Chondrocyte (in vitro differentiated cells): ENCODE measurements around the gene ANTXR1. TPM values are rescaled to one million over a fixed set of nuclear protein-coding genes. Genes with fewer than 3 reads are reported as not detected.
A peak's percentile ranks its signal among the peaks of the same experiment; 100 is the strongest.

ENCODE experiments used
- DNase-seq: peaks from one replicate; pipeline ENCODE4 v3.0.0; 2021; ENCODE audit warnings: mixed read lengths, low spot score
- H3K27ac Mint-ChIP-seq: one replicate; pipeline ENCODE4 v1.8.0; 2021; ENCODE audit warnings: mild to moderate bottlenecking, moderate library complexity, mixed read lengths; ENCODE audit not compliant: unreplicated experiment
- H3K27me3 Mint-ChIP-seq: 2 replicates; pipeline ENCODE4 v1.8.0; 2021; ENCODE audit warnings: low read depth, mixed read lengths
- H3K36me3 Mint-ChIP-seq: 2 replicates; pipeline ENCODE4 v1.8.0; 2021; ENCODE audit warnings: low read depth, mixed read lengths
- H3K4me1 Mint-ChIP-seq: 2 replicates; pipeline ENCODE4 v1.8.0; 2021; ENCODE audit warnings: low read depth, mild to moderate bottlenecking, mixed read lengths
- H3K4me3 Mint-ChIP-seq: one replicate; pipeline ENCODE4 v1.8.0; 2021; ENCODE audit warnings: mild to moderate bottlenecking, moderate library complexity, mixed read lengths; ENCODE audit not compliant: unreplicated experiment
- H3K9me3 Mint-ChIP-seq: 2 replicates; pipeline ENCODE4 v1.8.0; 2021; ENCODE audit warnings: low read depth, mixed read lengths
- total RNA-seq: library from RNA; stranded (reverse); gene quantifications from 3 replicates; pipeline ENCODE4 v1.2.1, GENCODE V29; 2021
- TF ChIP-seq, protein P1 (sequence below): fragments of 200-600 bp; sonication (generic); IDR thresholded peaks from 2 replicates; pipeline ENCODE4 v1.5.0; 2021; ENCODE audit warnings: antibody characterized with exemption, mild to moderate bottlenecking, moderate library complexity

ANTXR1 gene
- total RNA-seq, 1 donor from 2014 or later: 351 TPM

DNA sequence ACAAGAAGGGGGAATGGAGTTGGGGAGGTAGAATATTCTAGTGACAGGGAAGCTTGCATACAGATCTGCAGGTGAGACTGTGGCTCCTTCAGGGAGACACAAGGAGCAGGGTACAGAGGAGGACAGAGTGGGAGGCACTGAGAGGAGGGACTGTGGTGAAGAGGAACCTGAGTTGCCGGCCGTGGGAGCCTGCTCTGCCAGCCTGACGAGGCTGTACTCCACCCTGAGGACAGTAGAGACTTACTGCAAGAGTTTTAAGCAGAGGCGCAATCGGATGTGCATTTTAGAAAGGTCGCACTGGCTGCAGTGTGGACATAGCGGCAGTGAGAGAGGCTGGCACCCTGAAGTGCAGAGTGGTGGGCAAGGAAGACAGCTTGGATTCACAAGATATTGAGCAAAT is 188.3 kb downstream of the ANTXR1 start:
- TF ChIP-seq, protein P1, sequence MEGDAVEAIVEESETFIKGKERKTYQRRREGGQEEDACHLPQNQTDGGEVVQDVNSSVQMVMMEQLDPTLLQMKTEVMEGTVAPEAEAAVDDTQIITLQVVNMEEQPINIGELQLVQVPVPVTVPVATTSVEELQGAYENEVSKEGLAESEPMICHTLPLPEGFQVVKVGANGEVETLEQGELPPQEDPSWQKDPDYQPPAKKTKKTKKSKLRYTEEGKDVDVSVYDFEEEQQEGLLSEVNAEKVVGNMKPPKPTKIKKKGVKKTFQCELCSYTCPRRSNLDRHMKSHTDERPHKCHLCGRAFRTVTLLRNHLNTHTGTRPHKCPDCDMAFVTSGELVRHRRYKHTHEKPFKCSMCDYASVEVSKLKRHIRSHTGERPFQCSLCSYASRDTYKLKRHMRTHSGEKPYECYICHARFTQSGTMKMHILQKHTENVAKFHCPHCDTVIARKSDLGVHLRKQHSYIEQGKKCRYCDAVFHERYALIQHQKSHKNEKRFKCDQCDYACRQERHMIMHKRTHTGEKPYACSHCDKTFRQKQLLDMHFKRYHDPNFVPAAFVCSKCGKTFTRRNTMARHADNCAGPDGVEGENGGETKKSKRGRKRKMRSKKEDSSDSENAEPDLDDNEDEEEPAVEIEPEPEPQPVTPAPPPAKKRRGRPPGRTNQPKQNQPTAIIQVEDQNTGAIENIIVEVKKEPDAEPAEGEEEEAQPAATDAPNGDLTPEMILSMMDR: no peak

DNA sequence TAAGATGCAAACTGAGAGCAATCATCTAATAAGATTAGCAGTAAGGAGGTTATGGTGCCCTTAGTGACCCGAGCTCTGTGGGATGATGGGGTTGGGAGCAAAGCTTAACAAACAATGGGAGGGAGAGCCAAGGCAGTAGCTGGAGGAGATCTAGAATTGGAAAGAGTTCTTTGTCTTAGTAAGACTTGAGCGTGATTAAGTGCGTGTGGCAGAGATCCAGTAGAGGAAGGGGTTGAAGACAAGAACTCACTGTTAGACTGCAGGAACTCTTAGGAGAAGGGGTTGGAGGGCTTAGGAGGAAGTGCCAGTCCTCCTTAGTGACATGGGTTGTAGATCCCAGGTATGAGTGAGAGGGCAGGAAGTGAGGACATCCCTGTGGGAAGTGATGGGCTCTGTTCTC is 189.3 kb downstream of the ANTXR1 start:
- Mint-ChIP-seq H3K9me3 (no peaks in the 10 kb centered on the region), H3K27ac (no peak overlapping the region), H3K4me3 (no peak overlapping the region), H3K27me3 (no peaks in the 10 kb centered on the region), H3K4me1 (no peaks in the 10 kb centered on the region), H3K36me3 (peaks cover 22% of the 10 kb centered on the region)
- TF ChIP-seq, protein P1: no peak
- no peak for DNase-seq

More for the DNA sequence above, 188.3 kb downstream of the ANTXR1 start:
- Mint-ChIP-seq H3K27ac (no peak overlapping the region), H3K9me3 (no peaks in the 10 kb centered on the region), H3K4me1 (peaks cover 5% of the 10 kb centered on the region), H3K4me3 (no peak overlapping the region), H3K27me3 (no peaks in the 10 kb centered on the region), H3K36me3 (peaks cover 28% of the 10 kb centered on the region)
- DNase-seq: no peak

DNA sequence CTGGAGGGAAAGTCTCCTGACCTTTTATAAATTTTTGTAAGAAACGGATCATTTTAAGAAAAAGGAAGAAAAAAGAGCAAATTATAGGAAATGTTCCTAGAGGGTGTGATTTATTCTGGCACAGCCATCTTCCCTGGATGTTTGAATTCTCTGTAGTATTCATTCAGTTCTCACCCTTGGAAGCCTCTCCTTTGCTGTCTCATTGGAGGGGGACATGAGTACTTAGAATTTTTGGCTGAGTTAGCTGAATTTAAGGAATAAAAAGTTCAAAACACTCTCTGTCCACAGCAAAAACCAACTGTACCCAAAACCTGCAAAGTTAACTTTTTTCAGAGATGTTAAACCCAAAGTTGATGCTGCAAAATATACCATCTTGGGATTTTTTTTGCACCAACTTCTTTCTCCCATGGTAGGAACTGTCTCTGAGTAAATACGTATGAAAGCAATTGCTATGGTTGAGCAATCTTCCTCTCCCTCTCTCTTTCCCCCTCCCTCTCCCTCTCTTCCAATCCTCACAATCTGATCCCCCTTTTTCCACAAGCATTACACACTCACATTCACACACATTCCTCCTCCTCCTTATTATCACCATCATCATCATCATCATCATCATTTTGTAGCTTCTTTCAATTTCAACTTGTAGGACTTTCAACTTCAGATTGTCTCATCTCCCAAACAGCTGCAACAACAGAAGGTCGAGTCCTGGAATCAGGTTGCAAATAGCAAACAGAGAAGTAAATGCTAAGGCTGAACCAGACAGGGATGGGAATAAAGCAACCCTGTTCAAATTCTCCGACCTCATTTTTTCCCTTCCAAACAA is 190.4 kb downstream of the ANTXR1 start:
- DNase-seq: no peak
- peaks cover 20% of the 10 kb centered on the region for H3K36me3 Mint-ChIP-seq
- peaks cover 6% of the 10 kb centered on the region for H3K4me1 Mint-ChIP-seq
- H3K4me3 Mint-ChIP-seq: no peak overlapping the region
- H3K27ac Mint-ChIP-seq: no peak overlapping the region
- H3K9me3 Mint-ChIP-seq: no peaks in the 10 kb centered on the region
- no peaks in the 10 kb centered on the region for H3K27me3 Mint-ChIP-seq
- TF ChIP-seq, protein P1: no peak

DNA sequence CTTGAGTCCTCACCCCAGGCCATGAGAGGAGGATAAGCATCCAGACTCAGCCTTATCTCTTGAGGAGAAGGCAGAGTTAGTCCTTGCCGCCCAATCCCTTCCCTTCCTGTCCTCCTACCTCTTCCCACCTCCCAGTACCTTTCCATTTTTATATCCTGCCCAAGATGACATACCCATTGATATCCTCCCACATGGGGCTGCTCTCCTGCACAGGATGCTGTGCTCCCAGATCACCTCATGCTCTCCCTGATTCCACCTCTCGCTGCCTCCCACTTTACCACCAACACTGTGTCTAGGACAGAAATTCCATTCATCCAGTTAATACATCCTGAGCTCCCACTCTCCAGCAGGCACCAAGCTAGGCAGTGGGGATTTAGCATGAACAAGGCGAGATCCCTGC is 191.7 kb downstream of the ANTXR1 start:
- Mint-ChIP-seq H3K27me3 (no peaks in the 10 kb centered on the region), H3K4me1 (peaks cover 6% of the 10 kb centered on the region), H3K36me3 (peaks cover 16% of the 10 kb centered on the region), H3K4me3 (no peak overlapping the region), H3K27ac (peak overlapping the region; percentile 0), H3K9me3 (no peaks in the 10 kb centered on the region)
- DNase-seq: no peak
- TF ChIP-seq, protein P1: no peak

DNA sequence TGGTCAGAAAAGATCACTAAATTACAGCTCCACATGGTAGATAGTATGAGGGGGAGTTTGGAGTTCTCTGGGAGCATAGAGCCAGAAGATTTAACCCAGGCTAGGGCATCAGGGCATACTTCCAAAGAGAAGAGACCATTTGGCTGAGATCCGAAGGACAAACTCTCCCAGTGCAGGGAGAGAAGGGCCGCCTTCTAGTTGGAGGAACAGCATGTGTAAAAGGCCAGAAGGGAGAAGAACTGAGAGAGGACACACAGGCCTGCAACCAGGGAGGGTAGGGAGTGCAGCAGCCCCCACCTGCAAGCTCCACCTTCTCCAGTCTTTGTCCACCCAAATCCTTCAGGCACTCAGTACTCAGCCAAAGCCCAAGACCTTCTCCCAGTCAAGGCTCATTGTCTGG is 192.1 kb downstream of the ANTXR1 start:
- H3K4me1 Mint-ChIP-seq: peaks cover 6% of the 10 kb centered on the region
- H3K9me3 Mint-ChIP-seq: no peaks in the 10 kb centered on the region
- H3K27me3 Mint-ChIP-seq: no peaks in the 10 kb centered on the region
- TF ChIP-seq, protein P1: no peak
- DNase-seq: no peak
- H3K27ac Mint-ChIP-seq: peak overlapping the region; percentile 46
- H3K36me3 Mint-ChIP-seq: peaks cover 14% of the 10 kb centered on the region
- H3K4me3 Mint-ChIP-seq: no peak overlapping the region
